ENCODE data around the gene TNN.

Gene TNN

GRCh38 chr1:175071276-175071943 is 3.8 kb downstream of the TNN start:
- Histone ChIP-seq H3K4me3 (ENCODE audit: low read length, poor library complexity, severe bottlenecking) (no peak overlapping the region), H3K36me3 (ENCODE audit: insufficient read depth, low read length) (no peaks in the 10 kb centered on the region), H4K20me1 (ENCODE audit: insufficient read depth, low read length, poor library complexity, severe bottlenecking) (no peaks in the 10 kb centered on the region), H3F3A (ENCODE audit: low read depth) (no peaks in the 10 kb centered on the region), H3K9me3 (ENCODE audit: insufficient read depth, low read depth, low read length) (no peaks in the 10 kb centered on the region), H3K4me1 (ENCODE audit: insufficient read depth, low read length, poor library complexity, severe bottlenecking) (peaks cover 61% of the 10 kb centered on the region), H3K4me2 (ENCODE audit: low read depth, low read length, poor library complexity, severe bottlenecking) (peak overlapping the region; percentile 68), H3K9me2 (replicated peaks; ENCODE audit: low read depth, low read length) (no peaks in the 10 kb centered on the region), H3K27me3 (ENCODE audit: insufficient read depth, low read length, poor library complexity, severe bottlenecking) (no peaks in the 10 kb centered on the region), H3K79me2 (ENCODE audit: insufficient read depth, low read length) (no peaks in the 10 kb centered on the region), H2AFZ (ENCODE audit: low read length) (no peak overlapping the region), H3K9ac (ENCODE audit: low read depth, low read length, poor library complexity, severe bottlenecking) (peak overlapping the region; percentile 32)
- TF ChIP-seq, protein P1, sequence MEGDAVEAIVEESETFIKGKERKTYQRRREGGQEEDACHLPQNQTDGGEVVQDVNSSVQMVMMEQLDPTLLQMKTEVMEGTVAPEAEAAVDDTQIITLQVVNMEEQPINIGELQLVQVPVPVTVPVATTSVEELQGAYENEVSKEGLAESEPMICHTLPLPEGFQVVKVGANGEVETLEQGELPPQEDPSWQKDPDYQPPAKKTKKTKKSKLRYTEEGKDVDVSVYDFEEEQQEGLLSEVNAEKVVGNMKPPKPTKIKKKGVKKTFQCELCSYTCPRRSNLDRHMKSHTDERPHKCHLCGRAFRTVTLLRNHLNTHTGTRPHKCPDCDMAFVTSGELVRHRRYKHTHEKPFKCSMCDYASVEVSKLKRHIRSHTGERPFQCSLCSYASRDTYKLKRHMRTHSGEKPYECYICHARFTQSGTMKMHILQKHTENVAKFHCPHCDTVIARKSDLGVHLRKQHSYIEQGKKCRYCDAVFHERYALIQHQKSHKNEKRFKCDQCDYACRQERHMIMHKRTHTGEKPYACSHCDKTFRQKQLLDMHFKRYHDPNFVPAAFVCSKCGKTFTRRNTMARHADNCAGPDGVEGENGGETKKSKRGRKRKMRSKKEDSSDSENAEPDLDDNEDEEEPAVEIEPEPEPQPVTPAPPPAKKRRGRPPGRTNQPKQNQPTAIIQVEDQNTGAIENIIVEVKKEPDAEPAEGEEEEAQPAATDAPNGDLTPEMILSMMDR (conservative IDR thresholded peaks at IDR 0.05; ENCODE audit: low read length): no peak
- no peak for TF ChIP-seq EZH2phosphoT487 (IDR thresholded peaks at IDR 0.05; ENCODE audit: borderline replicate concordance)

GRCh38 chr1:175072099-175072951 is 4.7 kb downstream of the TNN start:
- H3K4me1 ChIP-seq (ENCODE audit: insufficient read depth, low read length, poor library complexity, severe bottlenecking): peaks cover 66% of the 10 kb centered on the region
- H3K9me3 ChIP-seq (ENCODE audit: insufficient read depth, low read depth, low read length): no peaks in the 10 kb centered on the region
- no peaks in the 10 kb centered on the region for H3K9me2 ChIP-seq (replicated peaks; ENCODE audit: low read depth, low read length)
- H4K20me1 ChIP-seq (ENCODE audit: insufficient read depth, low read length, poor library complexity, severe bottlenecking): no peaks in the 10 kb centered on the region
- peak overlapping the region; percentile 65 for H3K4me3 ChIP-seq (ENCODE audit: low read length, poor library complexity, severe bottlenecking)
- H3K4me2 ChIP-seq (ENCODE audit: low read depth, low read length, poor library complexity, severe bottlenecking): peak overlapping the region; percentile 68
- H3F3A ChIP-seq (ENCODE audit: low read depth): no peaks in the 10 kb centered on the region
- TF ChIP-seq, protein P1 (conservative IDR thresholded peaks at IDR 0.05; ENCODE audit: low read length): no peak
- TF ChIP-seq EZH2phosphoT487 (IDR thresholded peaks at IDR 0.05; ENCODE audit: borderline replicate concordance): no peak
- H3K27me3 ChIP-seq (ENCODE audit: insufficient read depth, low read length, poor library complexity, severe bottlenecking): no peaks in the 10 kb centered on the region
- H3K79me2 ChIP-seq (ENCODE audit: insufficient read depth, low read length): no peaks in the 10 kb centered on the region
- H3K36me3 ChIP-seq (ENCODE audit: insufficient read depth, low read length): no peaks in the 10 kb centered on the region
- H2AFZ ChIP-seq (ENCODE audit: low read length): peak overlapping the region; percentile 71
- H3K9ac ChIP-seq (ENCODE audit: low read depth, low read length, poor library complexity, severe bottlenecking): peak overlapping the region; percentile 32

- H4K20me1 ChIP-seq (ENCODE audit: insufficient read depth, low read length, poor library complexity, severe bottlenecking): no peaks in the 10 kb centered on the region
- peak overlapping the region; percentile 32 for H3K9ac ChIP-seq (ENCODE audit: low read depth, low read length, poor library complexity, severe bottlenecking)
- H3K4me1 ChIP-seq (ENCODE audit: insufficient read depth, low read length, poor library complexity, severe bottlenecking): peaks cover 64% of the 10 kb centered on the region
- H3K79me2 ChIP-seq (ENCODE audit: insufficient read depth, low read length): no peaks in the 10 kb centered on the region
- no peak overlapping the region for H3K4me3 ChIP-seq (ENCODE audit: low read length, poor library complexity, severe bottlenecking)
- H3K27me3 ChIP-seq (ENCODE audit: insufficient read depth, low read length, poor library complexity, severe bottlenecking): no peaks in the 10 kb centered on the region
- TF ChIP-seq, protein P1 (conservative IDR thresholded peaks at IDR 0.05; ENCODE audit: low read length): no peak
- TF ChIP-seq EZH2phosphoT487 (IDR thresholded peaks at IDR 0.05; ENCODE audit: borderline replicate concordance): no peak
- no peaks in the 10 kb centered on the region for H3F3A ChIP-seq (ENCODE audit: low read depth)
- H3K36me3 ChIP-seq (ENCODE audit: insufficient read depth, low read length): no peaks in the 10 kb centered on the region
- H2AFZ ChIP-seq (ENCODE audit: low read length): peak overlapping the region; percentile 37; the same call in 1 of the 2 replicates
- H3K9me2 ChIP-seq (replicated peaks; ENCODE audit: low read depth, low read length): no peaks in the 10 kb centered on the region
- H3K9me3 ChIP-seq (ENCODE audit: insufficient read depth, low read depth, low read length): no peaks in the 10 kb centered on the region
- peak overlapping the region; percentile 68 for H3K4me2 ChIP-seq (ENCODE audit: low read depth, low read length, poor library complexity, severe bottlenecking)
These were observed 5.4 kb downstream of the TNN start for GRCh38 chr1:175073061-175073460.
